Stimulated activated CD4-positive, alpha-beta T cell treated with anti-CD3 and anti-CD28 coated beads, Interleukin-4, amount 100 ng/mL, for 4 hours (primary cell): Measurements from ENCODE around the gene ZMIZ1.

Experiments used
- DNase-seq, 2 experiments: peaks; one replicate each; pipeline ENCODE4 v3.0.0-alpha.2; 2020

The ZMIZ1 gene

GRCh38 chr10:79314761-79315601 is 246.2 kb downstream of the ZMIZ1 start:
- no peak for DNase-seq

- no peak for DNase-seq
Observed at GRCh38 chr10:79315602-79315920, 246.8 kb downstream of the ZMIZ1 start.

DNA sequence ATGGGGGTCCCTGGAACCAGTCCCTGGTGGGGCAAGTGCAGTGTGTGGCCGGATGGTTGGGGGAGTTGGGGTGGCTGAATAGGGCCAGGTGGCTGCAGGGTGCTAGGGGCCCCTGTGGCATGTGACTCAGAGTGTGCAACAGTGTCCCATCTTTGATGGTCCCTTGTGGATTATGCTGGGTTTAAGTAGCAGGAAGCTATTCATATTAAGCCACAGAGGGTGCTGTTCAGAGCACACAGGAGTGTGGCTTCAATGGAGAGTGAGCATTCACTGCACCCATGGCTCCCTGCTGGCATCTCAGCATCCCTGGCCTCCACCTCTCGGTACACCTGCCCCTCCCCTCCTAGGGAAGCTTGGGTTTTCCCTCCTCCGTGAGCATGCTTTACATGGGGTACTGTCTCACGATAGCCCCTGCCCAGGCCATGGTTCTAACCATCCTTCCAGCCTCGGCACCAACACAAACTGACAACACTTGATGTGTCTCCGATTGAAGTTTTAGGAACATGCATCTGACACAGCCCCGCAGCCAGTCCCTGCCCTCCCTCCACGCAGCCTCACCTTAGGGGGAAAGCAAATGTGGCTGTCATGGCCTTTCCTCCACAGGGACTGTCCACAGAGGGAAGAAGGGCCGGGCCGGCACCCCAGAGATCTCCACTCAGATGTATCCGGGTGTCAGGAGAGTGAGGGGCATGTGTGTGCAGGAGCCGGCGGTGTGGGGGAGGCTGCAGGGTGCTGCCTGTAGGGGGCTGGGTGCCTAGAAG is 248.1 kb downstream of the ZMIZ1 start:
- DNase-seq: no peak

- no peak for DNase-seq
Observed at GRCh38 chr10:79318369-79318768, 249.6 kb downstream of the ZMIZ1 start.

- no peak for DNase-seq
Observed at GRCh38 chr10:79319115-79319771, 250.5 kb downstream of the ZMIZ1 start.

- DNase-seq: no peak
Observed at GRCh38 chr10:79320316-79320715, 251.6 kb downstream of the ZMIZ1 start.

DNA sequence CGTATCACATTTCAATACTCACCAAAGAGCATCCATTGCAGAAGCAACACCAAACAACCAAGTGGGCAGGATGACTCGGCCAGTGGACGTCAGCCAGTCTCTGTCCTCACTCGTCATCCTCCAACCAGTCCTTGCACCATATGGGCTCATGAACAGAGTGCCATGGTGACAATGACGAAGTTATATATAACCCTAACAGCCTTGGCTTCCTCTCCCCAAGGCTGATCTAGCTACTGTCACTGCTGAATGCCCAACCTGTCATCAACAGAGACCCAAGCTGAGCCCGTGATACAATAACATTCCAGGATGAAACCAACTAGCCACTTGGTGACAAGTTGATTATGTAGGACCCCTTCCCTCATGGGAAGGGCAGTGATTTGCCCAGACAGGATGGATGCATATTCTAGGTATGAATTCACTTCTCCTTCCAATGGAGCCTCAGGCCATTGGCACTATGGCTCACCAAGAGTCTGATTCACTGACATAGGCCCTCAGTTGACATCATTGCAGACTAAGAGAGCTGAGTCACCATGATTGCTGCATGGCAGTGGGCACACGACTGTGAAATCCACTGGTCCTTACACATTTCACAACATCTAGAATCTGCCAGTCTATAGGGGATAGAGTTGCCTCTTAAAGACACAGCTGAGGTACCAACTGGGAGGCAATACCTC is 252.2 kb downstream of the ZMIZ1 start:
- DNase-seq: peak in 1 of 2 experiments; percentile 51

DNA sequence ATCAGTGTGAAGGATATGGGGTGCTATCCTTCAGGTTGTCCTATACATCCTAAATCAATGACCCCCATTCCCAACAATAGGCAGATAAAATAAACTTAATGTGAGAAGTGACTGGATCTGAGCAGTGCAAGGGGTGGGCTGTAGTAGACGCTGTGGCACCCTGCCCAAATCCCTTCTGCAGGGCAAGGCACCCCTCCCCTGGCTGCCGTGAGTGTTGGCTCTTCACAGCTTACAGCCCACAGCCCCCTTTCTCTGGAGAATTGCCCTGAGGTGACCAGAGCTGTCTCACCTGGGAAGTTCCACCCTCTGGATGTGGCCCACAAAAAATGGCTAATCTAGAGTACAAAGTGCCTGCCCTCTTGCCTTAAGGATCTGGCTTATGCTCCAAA is 252.7 kb downstream of the ZMIZ1 start:
- DNase-seq: no peak

DNA sequence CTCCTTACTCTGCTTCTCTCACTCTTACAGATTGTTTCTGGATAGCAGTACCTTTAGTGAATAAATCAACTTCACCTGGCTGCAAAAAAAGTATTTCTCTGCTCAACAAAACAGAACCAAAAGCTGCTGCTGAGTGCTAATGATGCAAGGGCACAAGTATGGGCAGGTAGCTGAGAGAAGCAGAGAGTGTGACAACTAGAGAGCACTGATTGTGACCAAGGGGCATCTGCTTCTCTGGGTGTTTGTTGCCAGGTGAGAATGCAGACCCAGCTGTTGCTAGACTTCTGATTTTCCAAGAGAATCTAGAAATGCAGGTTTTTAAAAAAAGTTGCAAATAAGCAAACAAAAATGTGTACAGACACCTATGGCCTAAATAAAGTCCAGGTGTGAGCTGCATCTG is 253.2 kb downstream of the ZMIZ1 start:
- no peak for DNase-seq

DNA sequence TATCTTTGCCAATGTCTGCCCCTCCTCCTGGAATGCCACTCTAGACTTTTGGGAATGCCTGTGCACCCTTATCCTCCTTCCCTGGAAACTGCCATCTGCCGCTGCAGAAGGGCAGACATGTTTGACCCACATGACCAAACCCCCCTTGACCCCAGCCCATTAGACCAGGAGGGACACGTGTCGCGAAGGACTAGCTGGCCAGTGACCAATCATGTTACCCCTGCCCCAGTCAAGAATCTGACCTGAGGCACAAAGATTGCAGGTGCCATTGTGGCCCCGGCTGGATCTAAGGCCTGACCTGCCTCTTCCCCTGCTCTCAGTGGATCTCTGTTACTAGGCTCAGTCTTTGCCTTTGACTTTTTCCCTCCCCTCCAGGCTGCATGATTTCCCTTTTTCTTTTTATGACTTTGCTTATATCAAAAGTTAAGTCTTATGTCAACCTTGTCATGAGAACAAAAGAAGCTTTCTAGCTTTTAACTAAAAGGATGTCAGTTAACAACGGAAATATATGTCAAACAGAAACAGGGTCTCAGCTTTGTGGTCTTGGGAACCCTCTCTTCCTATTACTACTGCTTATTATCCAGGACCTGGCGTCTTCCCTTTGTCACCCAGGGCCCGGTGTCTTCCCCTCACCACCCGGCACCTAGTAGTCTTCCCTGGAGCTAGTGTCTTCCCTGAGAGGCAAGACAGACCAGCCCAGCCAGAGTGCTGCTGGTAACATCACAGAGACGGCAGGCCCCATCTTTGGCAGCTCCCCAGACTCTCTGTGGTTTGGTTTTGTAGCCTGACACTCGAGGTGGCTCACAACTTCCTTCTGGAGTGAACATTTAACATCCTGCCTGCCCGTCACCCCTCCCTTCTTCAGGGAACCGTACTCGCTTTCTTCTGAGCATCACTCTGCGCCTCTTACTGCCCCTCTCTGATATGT is 254.1 kb downstream of the ZMIZ1 start:
- DNase-seq: peak; percentile 57 to 72

- DNase-seq: no peak
Observed at GRCh38 chr10:79323602-79324001, 254.8 kb downstream of the ZMIZ1 start.

- no peak for DNase-seq
Observed at GRCh38 chr10:79324032-79324695, 255.4 kb downstream of the ZMIZ1 start.

DNA sequence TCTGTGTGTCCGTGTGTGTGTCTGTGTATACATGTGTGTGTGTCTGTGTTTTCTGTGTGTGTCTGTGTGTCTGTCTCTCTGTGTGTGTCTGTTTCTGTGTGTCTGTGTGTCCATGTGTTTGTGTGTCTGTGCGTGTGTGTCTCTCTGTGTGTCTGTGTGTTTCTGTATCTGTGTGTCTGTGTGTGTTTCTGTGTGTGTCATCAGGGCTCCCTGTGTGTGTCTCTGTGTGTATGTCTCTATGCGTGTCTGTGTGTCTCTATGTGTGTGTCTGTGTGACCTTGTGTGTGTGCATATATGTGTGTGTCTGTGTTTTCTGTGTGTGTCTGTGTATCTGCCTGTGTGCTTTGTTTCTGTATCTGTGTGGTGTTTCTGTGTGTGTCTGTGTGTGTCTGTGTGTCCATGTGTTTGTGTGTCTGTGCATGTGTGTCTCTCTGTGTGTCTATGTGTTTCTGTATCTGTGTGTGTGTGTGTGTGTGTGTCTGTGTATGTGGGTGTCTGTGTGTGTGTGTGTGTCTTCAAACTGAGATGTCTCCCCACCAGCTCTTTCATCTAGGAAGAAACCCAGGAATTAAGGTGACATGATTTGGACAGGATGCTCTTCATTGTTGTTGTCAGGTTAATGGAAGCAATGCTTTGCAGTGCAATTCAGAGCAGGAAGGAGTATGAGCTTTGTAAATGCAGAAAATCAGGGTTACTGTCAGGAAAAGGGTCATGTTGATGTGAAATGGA is 257.8 kb downstream of the ZMIZ1 start:
- no peak for DNase-seq

GRCh38 chr10:79327090-79327457 is 258.3 kb downstream of the ZMIZ1 start:
- no peak for DNase-seq

- no peak for DNase-seq
Observed at GRCh38 chr10:79328147-79328701, 259.5 kb downstream of the ZMIZ1 start.

DNA sequence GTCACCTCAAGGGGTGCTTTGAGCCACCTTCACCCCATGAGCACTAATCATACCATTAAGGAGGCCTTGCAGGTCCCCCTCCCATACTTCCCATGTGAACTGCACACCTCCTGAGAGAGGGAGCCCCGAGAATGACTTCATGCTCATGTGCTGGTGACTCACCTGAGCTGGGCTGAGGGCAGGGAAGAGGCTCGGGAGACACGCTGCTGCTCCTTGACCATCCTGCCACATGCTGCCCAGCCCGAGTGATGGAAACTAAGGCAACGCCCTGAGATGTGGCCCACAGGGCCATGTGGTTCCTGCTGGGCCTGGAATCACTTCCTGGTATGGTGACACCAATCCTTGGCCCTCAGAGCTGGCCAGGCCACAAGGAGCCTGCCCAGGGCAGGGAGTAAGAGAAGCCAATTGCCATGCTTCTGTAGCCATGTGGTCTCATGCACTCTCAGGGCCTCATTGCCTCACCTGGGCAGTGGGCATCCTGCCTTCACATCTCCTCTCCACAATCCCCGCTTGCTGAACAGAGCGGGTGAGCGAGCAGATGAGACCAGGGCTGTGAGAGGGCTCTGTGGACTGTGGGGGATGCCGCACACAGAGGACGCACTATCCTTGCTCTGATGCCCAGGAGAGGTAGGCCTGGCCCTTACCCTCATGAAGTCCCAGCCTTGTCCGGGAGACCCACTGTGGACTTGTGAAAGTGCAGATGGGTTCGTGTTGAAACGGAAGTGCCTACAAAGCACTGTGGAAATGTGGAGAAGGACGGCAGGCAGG is 260.2 kb downstream of the ZMIZ1 start:
- DNase-seq: no peak

- no peak for DNase-seq
Observed at GRCh38 chr10:79329529-79329928, 260.8 kb downstream of the ZMIZ1 start.

GRCh38 chr10:79331226-79331625 is 262.5 kb downstream of the ZMIZ1 start:
- peak in 1 of 2 experiments; percentile 12 for DNase-seq

DNA sequence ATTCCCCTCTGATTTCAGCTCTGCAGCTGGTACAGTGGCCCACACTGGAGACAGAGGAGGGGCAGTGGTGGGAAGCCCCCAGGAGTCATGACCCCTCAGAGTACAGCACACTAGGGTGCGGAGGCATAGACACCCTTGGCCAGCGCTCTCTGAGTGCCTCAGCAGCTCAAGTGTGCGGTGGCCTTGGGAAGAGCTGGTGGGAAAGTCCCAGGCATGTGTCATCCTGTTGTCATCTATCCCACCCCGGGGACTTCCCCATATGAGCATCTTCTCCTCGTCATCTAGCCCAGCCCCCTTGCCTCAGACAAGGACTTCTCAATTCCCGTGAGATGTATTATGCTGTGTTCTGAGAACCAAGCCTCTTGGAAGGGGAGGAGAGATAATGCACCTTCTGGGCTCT is 262.9 kb downstream of the ZMIZ1 start:
- DNase-seq: peak; percentile 71 to 89
